Activated CD4-positive, CD25-positive, alpha-beta regulatory T cell treated with anti-CD3 and anti-CD28 coated beads, Interleukin-2, amount 50 U/mL, for 16 hours (primary cell): ENCODE data around the gene SMTNL1.
"Not testable (repeated sequence)": the region's sequence is repeated elsewhere in the genome, so short reads cannot be mapped to it uniquely, and the experiment has no call there.

Experiments
- DNase-seq: peaks from one replicate; pipeline ENCODE4 v3.0.0-alpha.2; 2020; ENCODE audit warnings: low read depth, low spot score

Gene SMTNL1

DNA sequence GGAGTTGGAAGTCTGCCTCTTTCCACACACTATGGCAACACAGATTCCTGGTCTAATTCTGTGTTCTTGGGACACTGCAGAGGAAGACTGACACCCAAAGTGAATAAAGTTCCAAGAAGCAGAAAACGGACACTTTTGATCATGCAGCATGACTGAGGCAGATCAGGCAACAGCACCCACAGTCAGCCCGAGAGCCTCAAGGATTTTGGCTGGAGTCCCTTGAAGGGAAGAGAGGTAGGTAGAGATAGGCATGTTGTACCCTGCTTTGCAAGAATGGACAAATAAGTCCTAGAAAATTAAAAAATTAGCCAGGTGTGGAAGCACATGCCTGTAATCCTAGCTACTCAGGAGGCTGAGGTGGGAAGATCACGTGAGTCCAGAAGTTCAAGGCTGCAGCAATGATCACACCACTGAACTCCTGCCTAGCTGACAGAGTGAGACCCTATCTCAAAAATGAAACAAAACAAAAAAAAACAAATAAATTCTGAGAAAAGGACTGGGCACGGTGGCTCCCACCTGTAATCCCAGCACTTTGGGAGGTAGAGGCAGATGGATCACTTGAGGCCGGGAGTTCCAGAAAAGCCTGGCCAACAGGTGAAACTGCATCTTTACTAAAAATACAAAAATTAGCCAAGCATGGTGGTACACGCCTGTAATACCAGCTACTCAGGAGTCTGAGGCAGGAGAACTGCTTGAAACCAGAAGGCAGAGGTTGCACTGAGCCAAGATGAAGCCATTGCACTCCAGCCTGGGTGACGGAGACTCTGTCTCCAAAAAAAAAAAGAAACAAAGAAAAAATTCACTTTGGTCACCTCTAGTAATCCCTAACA lies 28.8 kb upstream of the SMTNL1 start:
- no peak for DNase-seq

DNA sequence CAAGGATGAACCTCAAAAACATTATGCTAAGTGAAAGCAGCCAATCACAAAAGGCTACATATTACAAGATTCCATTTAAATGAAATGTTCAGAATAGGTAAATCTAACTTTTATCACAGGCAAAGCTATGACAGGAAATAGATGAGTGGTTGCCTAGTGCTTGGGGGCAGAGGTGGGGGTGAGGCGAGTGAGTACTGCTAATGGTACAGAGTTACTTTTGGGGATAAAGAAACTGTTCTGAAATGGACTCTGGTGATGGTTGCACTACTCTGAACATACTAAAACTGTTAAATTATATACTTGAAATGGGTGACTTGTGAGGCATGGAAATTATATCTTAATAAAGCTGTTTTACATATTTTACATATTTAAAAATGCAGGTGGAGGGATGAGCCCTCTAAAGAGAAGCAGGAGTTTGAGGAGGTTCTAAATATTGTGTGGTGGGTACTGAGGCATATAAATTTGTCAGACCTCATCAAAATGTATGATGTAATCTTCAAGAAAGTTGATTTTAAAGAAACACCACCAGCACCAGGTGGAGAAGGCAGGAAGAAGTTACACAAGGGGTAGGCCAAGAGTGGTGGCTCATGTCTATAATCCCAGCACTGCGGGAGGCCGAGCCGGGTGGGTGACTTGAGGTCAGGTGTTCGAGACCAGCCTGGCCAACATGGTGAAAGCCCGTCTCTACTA lies 25.5 kb upstream of the SMTNL1 start:
- DNase-seq: no peak

DNA sequence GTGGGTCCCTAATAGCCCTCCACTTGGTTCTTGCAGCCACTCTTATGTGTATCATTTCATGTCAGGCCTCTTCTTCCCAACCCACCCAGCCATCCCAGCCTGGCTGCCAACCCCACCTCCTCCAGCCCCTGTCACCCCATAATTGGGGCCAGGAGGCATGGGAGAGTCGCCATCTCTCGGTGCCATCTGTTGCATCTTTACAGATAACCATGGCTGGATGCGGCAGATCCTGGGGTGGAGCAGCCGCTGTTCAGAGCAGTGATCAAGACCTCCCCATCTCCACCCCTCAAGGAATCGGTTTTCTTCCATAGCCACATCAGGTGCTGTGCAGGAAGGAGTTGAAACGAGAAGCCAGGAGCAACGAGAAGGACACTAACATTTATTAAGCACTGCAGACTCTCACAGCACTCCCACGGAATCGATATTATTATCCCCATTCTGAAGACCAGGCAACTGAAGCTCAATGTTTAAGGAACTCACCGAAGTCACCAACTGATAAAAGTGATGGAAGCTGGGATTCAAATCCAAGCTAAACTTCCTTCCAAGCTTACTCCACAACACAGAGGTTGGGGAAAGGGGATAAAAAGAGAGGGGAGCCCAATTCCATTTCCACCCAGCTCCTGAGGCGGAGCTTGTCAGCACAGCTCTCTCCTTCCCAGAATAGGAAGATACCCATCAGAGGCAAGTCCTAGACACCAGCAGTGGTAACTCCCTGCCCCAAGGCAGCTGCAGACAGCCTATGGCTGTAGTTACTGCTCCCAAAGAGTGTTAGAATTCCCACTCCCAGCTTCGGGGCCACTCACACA lies 24.5 kb upstream of the SMTNL1 start:
- no peak for DNase-seq

DNA sequence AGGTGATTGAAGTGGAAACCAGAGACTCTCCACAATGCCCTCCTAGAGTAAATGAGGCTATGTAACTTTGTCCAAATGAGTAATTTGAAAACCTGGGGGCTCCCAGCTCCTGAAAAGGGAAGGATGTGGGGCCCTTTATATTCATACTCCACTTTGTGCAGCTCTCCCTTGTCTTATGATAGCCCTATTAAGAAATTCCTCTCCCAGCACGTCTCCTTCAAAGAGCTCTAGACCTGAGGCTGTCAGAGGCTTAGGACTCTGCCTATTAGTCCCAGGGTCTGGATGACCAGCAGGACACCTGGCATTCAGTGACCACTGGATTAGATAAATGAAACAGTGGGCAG lies 24.0 kb upstream of the SMTNL1 start:
- no peak for DNase-seq

DNA sequence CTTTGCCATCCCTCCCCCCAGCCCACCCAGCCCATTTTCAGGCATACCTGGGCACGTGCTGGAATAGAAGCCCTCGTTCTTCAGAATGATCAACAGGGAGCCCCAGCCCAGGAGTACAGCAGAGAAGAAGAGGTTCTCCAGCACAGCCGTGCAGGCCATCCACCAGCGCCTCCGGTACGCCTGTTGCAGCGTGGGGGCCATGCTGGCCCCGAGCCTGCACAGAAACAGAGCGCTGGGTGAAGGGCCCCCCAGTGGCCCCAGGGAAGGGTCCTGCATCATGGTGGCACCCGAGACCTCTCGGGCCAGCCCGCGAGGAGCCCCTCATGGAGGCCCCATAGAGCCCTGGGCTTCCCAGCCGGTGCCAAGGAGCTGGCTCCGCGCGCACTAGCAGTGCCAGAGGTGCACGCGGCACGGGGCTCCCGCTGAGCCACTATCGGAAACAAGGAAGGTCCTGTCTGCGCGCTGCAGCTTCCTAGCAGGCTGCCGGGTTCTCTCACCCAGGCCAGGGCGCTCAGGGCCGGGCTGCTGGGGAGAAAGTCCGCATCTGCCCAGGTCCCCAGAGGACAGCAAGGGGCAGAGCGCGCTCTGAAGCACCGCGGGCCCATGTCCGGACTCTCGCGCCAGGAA lies 23.4 kb upstream of the SMTNL1 start:
- no peak for DNase-seq

DNA sequence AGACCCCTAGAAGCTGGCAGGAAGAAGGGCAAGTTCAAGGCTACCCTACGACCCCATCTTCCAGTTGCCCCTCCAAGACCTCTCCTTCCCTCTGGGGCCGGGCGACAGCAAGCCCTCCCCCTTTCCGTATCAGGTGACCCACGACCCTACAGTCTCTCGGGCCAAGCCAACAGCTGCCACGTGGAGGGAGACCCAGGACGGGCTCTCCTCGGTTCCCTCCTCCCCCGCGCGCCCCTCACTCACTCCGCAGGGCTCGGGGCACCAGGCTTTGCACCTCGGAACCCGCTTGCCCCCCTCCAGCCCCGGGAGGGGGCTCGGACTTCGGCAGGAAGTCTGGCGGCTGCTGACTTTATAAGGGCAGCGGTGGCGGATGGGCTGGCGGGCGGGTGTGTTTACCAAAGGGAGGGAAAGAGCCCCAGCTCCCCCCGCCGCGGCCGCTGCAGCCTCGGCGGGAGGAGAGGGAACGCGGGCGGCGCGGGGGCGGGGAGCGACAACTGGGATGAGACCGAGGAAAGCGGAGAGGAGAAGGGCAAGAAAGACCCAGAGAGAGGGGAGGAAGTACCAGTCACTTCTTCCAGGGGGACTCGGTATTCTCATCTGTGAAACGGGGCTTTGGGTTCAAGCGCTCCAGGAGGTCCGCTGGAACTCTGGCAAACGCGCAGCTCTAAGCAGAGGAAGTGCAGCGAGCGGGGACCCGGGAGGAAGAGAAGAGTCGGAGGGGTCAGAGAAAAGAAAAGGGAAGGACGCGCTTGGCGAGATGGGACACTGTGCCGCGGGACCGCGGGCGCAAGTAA lies 22.7 kb upstream of the SMTNL1 start:
- DNase-seq: peak; percentile 13

DNA sequence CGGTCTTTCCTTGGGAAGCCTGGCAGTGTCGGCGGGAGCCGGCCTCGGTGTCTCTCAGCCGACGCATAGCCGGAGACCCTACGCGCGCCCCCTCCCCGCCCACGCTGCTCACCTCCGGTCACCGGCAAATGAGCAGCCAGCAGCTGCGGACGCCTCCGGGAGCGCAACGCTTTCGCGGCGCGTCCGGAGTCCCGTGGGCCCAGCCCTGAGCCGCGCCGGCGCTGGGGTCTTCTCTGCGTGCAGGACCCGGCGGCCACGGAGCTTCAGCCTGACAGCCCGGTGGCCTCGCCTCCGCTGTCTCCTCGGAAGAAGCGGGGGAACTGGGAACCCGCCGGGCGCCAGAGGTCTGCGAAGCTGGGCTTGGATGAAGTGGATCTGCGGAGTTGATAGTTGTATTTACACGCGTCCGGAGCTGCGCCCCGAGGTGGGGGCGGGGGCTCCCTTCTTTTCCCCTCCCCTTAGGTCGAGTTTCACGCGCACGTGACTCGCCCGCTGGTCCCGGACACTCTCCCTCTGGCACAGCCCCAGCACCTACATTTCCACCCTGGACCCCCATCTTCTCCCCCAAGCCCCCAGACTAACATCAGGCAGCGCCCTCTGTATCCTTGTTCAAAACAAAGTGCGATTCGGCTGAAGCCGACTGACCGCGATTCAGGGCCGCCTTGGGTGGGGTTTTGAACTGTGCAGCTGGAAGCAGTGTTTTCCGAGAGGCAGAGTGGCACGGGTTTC lies 21.9 kb upstream of the SMTNL1 start, which contains the start of gene SLC43A1:
SLC43A1 (minus strand) TSS at position 371 of the 729 bp plus-strand sequence. CDS start 1,591 bp downstream, outside the sequence.
- no peak for DNase-seq

DNA sequence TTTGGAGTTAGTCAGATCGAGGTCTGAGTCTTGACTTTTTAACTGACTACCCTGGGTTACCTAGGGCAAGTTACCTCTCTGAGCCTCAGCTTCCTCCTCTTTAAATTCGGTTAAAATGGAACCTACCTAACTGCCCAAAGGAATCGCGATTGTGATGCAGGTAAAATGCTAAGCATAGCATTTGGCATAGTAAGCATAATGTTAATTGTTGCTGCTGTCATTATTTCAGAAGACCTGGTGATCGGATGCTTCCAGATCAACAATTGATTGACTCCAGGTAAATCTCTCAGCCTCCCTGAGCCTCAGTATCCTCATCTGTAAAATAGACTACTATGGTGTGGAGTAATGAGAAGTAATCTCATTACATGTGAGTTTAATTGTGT lies 21.3 kb upstream of the SMTNL1 start:
- no peak for DNase-seq

DNA sequence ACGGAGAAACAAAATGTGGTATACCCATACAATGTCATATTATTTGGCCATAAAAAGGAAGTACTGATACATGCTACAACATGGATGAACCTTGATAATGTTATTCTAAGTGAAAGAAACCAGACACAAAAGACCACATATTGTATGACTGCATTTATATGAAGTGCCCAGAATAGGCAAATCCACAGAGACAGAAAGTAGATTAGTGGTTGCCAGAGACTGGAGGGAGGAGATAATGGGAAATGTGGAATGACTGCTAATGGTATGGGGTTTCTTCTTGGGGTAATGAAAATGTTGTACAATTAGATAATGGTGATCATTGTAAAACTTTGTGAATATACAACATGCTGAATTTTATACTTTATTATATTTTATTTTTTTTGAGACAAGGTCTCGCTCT lies 16.3 kb upstream of the SMTNL1 start:
- no peak for DNase-seq

DNA sequence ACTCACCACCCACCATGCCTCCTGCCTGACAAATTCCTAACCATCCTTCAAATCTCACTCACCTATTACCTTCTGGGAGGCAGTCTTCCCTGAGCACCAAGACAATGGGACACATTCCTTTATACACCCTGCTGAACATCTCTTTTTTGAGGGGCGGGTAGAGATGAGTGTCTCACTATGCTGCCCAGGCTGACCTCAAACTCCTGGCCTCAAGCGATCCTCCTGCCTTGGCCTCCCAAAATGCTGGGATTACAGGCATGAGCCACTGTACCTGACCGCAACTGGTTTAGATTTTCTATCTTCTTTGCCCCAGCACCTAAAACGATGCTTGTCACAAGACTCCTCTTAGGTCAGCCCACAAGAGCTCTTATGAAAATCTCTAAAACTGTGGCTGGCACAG lies 14.0 kb upstream of the SMTNL1 start:
- DNase-seq: no peak

DNA sequence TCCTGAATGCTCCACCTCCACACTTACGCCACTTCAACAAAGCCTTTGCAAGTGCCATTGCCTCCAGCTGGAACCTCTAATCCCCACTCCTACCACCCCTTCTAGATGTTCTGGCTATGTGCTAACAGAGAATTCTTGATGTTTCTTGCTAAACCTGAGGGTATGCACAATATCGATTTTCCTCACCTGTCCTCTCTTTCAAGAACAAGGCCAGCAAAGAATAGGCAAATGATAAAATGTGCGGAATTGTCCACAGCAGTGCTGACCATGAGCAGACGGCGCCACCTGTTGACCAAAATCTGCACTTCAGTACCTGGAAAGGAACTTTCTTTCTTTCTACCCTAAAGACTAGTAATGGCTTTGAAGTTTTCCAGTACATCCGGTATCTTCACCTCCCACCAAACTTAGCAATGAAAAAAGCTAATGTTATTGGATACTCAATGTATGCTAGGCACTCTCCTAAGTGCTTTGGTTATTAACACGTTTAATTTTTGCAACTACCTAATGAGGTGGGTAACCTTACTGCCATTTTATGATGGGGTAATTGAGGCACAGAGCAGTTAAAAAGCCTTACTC lies 10.3 kb upstream of the SMTNL1 start:
- DNase-seq: peak; percentile 37

DNA sequence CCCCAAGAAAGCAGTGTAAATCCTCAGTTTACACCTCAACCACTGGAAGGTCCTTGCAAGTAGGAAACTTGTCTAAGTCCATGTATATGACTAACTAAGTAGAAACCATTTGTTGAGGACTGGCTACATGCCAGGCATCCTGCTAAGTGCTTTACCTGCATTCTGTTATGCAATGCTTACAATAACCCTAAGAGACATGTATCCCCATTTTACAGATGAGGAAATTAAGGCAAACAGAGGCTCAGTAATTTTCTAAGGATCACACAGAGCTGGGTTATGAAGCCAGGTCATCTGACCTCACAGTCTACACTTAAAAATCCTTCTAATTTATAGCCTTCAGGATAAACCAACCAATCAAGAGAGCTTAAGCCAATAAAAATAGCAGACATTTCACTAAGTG lies 8.4 kb upstream of the SMTNL1 start:
- DNase-seq: no peak

DNA sequence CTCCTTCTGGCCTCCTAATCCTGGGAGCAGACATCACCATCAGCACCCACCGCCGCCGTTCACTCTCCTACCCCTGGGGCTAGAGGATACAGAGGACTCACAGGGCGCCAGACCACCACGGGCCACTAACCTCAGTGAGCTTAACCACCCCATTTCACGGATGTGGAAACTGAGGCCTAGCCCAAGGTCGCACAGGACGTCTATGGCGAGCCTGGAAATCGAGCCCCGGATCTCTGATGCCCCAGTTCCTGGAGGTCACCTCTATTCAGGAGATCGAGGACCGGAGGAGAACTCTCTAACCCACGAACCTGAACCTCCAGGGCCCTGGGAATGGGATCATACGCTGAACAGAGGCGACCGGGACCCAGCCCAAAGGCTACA lies 7.2 kb upstream of the SMTNL1 start:
- no peak for DNase-seq

DNA sequence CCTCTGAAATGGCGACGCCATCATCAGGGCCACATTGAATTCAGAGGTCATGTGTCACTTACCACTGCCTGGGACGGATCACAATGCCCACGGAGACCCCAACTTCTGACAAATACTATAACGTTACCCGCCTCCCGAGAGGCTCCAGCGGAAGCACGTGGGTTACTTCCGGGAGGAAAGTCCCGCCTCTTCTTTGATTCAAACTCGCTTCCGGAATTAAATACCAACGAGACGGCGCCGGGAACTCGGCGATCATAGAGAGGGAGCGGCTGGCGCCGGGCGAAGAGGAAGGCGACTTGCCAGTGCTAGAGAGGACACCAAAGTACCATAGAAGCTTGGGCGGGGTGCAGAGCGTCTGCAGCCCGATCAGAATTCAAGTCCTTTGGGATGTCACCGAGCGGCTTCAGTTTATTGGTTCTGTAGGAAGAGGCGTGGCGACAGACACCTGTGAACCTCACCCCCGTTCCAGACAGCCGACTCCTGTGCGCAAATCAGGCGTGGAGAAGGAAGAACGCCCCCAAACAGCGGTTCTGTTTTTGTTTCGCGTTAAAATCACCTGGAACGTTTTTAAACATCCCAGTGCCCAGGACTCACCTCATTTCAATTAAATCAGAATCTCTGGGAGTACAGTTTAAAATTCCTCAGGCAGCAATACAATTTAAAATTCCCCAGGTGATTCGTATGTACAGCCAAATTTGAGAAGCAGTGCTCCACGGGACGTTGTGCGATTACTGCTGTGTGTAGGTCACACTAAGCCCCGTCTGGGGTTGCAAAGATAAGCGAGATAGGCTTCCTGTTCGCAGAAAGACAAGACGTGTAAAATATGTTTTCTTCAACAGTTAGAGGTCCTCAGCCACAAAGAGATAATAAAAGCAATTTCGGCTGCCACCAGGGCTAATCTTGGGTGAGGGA lies 6.5 kb upstream of the SMTNL1 start, which contains the start of gene TIMM10:
TIMM10 (minus strand) TSS at position 159 of the 912 bp plus-strand sequence. CDS start 565 bp downstream, outside the sequence.
- peak; percentile 88 for DNase-seq

DNA sequence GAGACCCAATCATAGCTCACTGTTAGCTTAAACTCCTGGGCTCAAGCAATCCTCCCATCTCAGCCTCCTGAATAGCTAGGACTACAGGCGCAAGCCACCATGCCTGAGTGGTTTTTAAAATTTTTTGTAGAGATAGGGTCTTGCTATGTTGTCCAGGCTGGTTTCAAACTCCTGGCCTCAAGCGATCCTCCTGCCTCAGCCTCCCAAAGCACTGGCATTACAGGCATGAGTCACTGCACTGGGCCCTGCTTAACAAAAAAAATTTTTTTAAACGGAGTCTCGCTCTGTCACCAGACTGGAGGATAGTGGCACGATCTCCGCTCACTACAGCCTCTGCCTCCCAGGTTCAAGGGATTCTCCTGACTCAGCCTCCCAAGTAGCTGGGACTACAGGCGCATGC lies 2.9 kb upstream of the SMTNL1 start:
- DNase-seq: not testable (repeated sequence)

DNA sequence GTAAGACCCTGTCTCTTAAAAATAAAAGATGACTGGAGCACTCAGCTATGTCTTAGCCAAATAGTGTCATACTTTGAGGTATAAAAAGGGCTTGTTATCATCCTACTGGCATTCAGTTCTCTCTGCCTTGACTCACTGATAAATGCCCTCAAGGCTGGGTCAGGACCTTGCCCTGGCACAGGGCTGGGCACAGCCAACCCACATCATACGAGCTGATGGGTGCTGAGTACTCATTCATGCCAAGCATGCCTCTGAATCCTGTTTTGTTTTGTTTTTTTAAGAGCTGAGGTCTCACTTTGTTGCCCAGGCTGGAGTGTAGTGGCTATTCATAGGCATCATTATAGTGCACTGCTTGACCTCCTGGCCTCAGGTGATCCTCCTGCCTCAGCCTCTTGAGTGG lies 1.9 kb downstream of the SMTNL1 start:
- DNase-seq: no peak

DNA sequence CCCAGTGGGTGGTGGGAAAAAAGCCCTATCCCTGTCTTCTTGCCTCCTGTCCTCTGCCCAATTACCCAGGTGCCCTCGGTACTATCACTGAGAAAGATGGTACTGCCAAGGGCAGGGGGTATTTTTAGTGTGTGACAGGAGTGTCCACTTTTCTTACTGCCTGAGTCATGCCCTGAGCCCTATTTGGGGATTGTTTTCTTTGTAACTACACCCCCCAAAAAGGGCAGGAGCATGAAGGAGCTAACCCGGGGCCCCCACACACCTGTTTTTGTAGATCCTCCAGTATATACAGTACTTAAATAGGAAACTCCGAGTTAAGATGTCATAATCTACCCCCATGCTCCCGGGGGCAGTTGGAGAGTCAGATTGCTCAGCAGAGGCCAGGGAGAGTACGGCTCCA lies 3.8 kb downstream of the SMTNL1 start:
- DNase-seq: no peak

DNA sequence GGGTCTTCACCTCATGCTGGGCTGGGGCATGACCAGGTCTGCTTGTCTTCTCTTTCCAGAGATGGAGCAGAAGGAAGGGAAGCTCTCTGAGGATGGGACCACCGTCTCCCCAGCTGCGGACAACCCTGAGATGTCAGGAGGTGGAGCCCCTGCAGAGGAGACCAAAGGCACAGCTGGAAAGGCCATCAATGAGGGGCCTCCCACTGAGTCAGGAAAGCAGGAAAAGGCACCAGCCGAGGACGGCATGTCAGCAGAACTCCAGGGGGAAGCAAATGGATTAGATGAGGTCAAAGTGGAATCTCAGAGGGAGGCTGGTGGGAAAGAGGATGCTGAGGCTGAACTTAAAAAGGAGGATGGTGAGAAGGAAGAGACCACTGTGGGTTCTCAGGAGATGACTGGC lies 5.2 kb downstream of the SMTNL1 start:
- no peak for DNase-seq

DNA sequence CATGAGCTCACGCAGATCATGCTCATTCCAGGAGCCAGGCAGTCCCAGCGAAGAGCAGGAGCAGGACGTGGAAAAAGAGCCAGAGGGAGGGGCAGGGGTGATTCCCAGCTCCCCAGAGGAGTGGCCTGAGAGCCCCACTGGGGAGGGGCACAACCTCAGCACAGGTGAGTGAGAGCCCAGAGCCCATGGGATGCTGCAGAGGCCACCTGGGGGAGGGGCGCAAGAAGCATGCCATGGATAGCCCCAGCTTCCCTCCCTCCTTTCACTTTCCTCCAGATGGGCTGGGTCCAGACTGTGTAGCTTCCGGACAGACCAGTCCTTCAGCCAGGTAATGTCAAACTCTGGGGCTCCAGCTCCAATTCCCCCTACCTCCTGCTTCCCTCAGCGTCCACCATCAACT lies 6.2 kb downstream of the SMTNL1 start:
- DNase-seq: no peak
